ENCODE measurements around the gene ARHGAP24. TPM values are rescaled to one million over a fixed set of nuclear protein-coding genes. Genes with fewer than 3 reads are reported as not detected.
"Not testable (repeated sequence)": the region's sequence is repeated elsewhere in the genome, so short reads cannot be mapped to it uniquely, and the experiment has no call there.

ARHGAP24 gene
- total and polyA plus RNA-seq, 2 donors (not counting 1 experiment from before 2014, with no cell fraction given): 15.9 to 40.5 TPM

DNA sequence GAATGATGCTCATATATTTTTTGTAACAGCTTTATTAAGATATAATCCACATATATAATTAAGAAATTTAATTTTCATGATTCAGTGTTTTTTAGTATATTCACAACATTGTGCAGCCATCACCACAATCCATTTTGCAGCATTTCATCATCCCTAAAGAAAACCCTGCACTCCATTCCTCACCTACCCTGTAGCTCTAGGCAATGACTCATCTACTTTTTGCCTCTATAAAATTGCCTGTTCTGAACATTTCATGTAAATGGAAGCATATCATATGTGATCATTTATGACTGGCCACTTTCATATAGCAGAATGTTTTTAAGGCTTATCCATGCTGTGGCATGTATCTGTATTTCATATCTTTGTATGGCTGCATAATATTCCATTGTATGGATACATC, 545.0 kb downstream of the ARHGAP24 start:
- Histone ChIP-seq H2AFZ (ENCODE audit: low read length) (no peak overlapping the region), H3K4me2 (ENCODE audit: extremely low read depth, insufficient read depth, low read length) (no peak overlapping the region), H3K27ac (ENCODE audit: insufficient read depth, low read length) (no peak overlapping the region), H3K79me2 (ENCODE audit: control insufficient read depth, insufficient read depth, low read length) (no peaks in the 10 kb centered on the region), H3K4me1 (ENCODE audit: control insufficient read depth, extremely low read depth, insufficient read depth, low read length) (no peaks in the 10 kb centered on the region), H3K9me3 (ENCODE audit: control insufficient read depth, insufficient read depth, low read depth, low read length) (no peaks in the 10 kb centered on the region), H3K27me3 (ENCODE audit: control insufficient read depth, insufficient read depth, low read length) (no peaks in the 10 kb centered on the region), H3K9ac (ENCODE audit: insufficient read depth, low read length) (no peak overlapping the region), H3K36me3 (ENCODE audit: control insufficient read depth, insufficient read depth, low read length) (no peaks in the 10 kb centered on the region), H3K4me3 (replicated peaks in 1 of 4; ENCODE audit: control extremely low read depth in 1 of 4, insufficient read depth in 1 of 4, low read depth in 3 of 4, low read length in 4 of 4) (no peak overlapping the region), H4K20me1 (ENCODE audit: control insufficient read depth, extremely low read depth, insufficient read depth, low read length) (no peaks in the 10 kb centered on the region)
- TF ChIP-seq, protein P1, sequence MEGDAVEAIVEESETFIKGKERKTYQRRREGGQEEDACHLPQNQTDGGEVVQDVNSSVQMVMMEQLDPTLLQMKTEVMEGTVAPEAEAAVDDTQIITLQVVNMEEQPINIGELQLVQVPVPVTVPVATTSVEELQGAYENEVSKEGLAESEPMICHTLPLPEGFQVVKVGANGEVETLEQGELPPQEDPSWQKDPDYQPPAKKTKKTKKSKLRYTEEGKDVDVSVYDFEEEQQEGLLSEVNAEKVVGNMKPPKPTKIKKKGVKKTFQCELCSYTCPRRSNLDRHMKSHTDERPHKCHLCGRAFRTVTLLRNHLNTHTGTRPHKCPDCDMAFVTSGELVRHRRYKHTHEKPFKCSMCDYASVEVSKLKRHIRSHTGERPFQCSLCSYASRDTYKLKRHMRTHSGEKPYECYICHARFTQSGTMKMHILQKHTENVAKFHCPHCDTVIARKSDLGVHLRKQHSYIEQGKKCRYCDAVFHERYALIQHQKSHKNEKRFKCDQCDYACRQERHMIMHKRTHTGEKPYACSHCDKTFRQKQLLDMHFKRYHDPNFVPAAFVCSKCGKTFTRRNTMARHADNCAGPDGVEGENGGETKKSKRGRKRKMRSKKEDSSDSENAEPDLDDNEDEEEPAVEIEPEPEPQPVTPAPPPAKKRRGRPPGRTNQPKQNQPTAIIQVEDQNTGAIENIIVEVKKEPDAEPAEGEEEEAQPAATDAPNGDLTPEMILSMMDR (conservative IDR thresholded peaks at IDR 0.05 in 1 of 2, IDR thresholded peaks at IDR 0.05 in 1 of 2; ENCODE audit: low read depth in 1 of 2, low read length in 2 of 2): no peak
- TF ChIP-seq EZH2 (IDR thresholded peaks at IDR 0.05; ENCODE audit: low read length, missing control alignments): no peak
- no peak for DNase-seq (ENCODE audit: low read depth in 2 of 2)

DNA sequence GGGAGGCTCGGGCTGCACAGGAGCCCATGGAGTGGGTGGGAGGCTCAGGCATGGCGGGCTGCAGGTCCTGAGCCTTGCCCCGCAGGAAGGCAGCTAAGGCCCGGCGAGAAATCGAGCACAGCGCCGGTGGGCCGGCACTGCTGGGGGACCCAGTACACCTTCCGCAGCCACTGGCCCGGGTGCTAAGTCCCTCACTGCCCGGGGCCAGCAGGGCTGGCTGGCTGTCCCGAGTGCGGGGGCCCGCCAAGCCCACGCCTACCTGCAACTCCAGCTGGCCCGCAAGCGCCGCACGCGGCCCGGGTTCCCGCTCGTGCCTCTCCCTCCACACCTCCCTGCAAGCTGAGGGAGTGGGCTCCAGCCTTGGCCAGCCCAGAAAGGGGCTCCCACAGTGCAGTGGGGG, 546.7 kb downstream of the ARHGAP24 start:
- H3K36me3 ChIP-seq (ENCODE audit: control insufficient read depth, insufficient read depth, low read length); H3K9me3 ChIP-seq (ENCODE audit: control insufficient read depth, insufficient read depth, low read depth, low read length); H3K79me2 ChIP-seq (ENCODE audit: control insufficient read depth, insufficient read depth, low read length); H2AFZ ChIP-seq (ENCODE audit: low read length); H4K20me1 ChIP-seq (ENCODE audit: control insufficient read depth, extremely low read depth, insufficient read depth, low read length); H3K4me1 ChIP-seq (ENCODE audit: control insufficient read depth, extremely low read depth, insufficient read depth, low read length); H3K27ac ChIP-seq (ENCODE audit: insufficient read depth, low read length); H3K27me3 ChIP-seq (ENCODE audit: control insufficient read depth, insufficient read depth, low read length); DNase-seq (ENCODE audit: low read depth in 2 of 2); H3K9ac ChIP-seq (ENCODE audit: insufficient read depth, low read length); H3K4me3 ChIP-seq (replicated peaks in 1 of 4; ENCODE audit: control extremely low read depth in 1 of 4, insufficient read depth in 1 of 4, low read depth in 3 of 4, low read length in 4 of 4); H3K4me2 ChIP-seq (ENCODE audit: extremely low read depth, insufficient read depth, low read length): not testable (repeated sequence)

DNA sequence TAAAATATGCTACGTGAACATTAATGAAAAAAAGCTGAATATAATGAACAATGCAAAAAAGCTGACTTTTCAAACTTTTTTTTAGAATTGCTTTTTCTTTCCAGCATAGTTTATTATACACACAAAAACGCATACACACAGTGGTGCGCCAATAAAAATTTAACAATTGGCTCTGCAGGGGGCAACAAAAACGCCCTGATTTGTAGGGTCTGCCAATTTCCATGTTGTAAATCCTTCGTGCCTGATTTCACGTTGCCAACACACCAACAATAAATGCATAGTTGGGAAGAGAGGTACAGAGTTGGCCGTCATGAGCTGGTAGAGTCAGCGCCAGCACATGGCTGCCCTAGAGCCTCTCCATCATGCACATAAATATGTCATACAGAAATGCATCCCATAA, 551.8 kb downstream of the ARHGAP24 start:
- H3K9ac ChIP-seq (ENCODE audit: insufficient read depth, low read length): no peak overlapping the region
- H3K27me3 ChIP-seq (ENCODE audit: control insufficient read depth, insufficient read depth, low read length): no peaks in the 10 kb centered on the region
- no peaks in the 10 kb centered on the region for H3K4me1 ChIP-seq (ENCODE audit: control insufficient read depth, extremely low read depth, insufficient read depth, low read length)
- no peak overlapping the region for H2AFZ ChIP-seq (ENCODE audit: low read length)
- TF ChIP-seq EZH2 (IDR thresholded peaks at IDR 0.05; ENCODE audit: low read length, missing control alignments): no peak
- TF ChIP-seq, protein P1 (conservative IDR thresholded peaks at IDR 0.05 in 1 of 2, IDR thresholded peaks at IDR 0.05 in 1 of 2; ENCODE audit: low read depth in 1 of 2, low read length in 2 of 2): no peak
- H3K4me2 ChIP-seq (ENCODE audit: extremely low read depth, insufficient read depth, low read length): no peak overlapping the region
- no peaks in the 10 kb centered on the region for H3K79me2 ChIP-seq (ENCODE audit: control insufficient read depth, insufficient read depth, low read length)
- H3K4me3 ChIP-seq (replicated peaks in 1 of 4; ENCODE audit: control extremely low read depth in 1 of 4, insufficient read depth in 1 of 4, low read depth in 3 of 4, low read length in 4 of 4): no peak overlapping the region
- DNase-seq (ENCODE audit: low read depth in 2 of 2): no peak
- no peaks in the 10 kb centered on the region for H3K9me3 ChIP-seq (ENCODE audit: control insufficient read depth, insufficient read depth, low read depth, low read length)
- no peak overlapping the region for H3K27ac ChIP-seq (ENCODE audit: insufficient read depth, low read length)
- no peaks in the 10 kb centered on the region for H3K36me3 ChIP-seq (ENCODE audit: control insufficient read depth, insufficient read depth, low read length)
- no peaks in the 10 kb centered on the region for H4K20me1 ChIP-seq (ENCODE audit: control insufficient read depth, extremely low read depth, insufficient read depth, low read length)
